Measurements from ENCODE around the gene LGALS14. TPM values are rescaled to one million over a fixed set of nuclear protein-coding genes. Genes with fewer than 3 reads are reported as not detected.
"Not testable (repeated sequence)": the region's sequence is repeated elsewhere in the genome, so short reads cannot be mapped to it uniquely, and the experiment has no call there.

Gene LGALS14
- total RNA-seq, 2 experiments from 2014 or later, result 1.8 TPM; not detected in 1

- Mint-ChIP-seq H3K9me3 (no peaks in the 10 kb centered on the region), H3K27ac (no peak overlapping the region), H3K36me3 (ENCODE audit: low read depth) (no peaks in the 10 kb centered on the region), H3K27me3 (no peaks in the 10 kb centered on the region), H3K4me3 (no peak overlapping the region), H3K4me1 (ENCODE audit: low read depth) (peaks cover 26% of the 10 kb centered on the region)
- POLR2A ChIA-PET, result no interaction called here
- ATAC-seq (no peak), DNase-seq (no peak)
- TF ChIP-seq CTCF (IDR thresholded peaks at IDR 0.05), result no peak
- CTCF ChIA-PET, result interaction anchor here (1.0 kb wide), 1 partner anchor 130 kb away, joined by 3 read pairs; no protein-coding TSS in a partner anchor
- intact Hi-C loops (cut with micrococcal nuclease), result no loop called here
Observed at GRCh38 chr19:39681416-39681815, 22.9 kb upstream of the LGALS14 start.

GRCh38 chr19:39684267-39684666, 20.0 kb upstream of the LGALS14 start:
- no peak overlapping the region for H3K4me3 Mint-ChIP-seq
- no peak overlapping the region for H3K27ac Mint-ChIP-seq
- ATAC-seq (no peak), DNase-seq (no peak)
- no peak for TF ChIP-seq CTCF (IDR thresholded peaks at IDR 0.05)
- peaks cover 3% of the 10 kb centered on the region for H3K27me3 Mint-ChIP-seq
- peaks cover 14% of the 10 kb centered on the region for H3K4me1 Mint-ChIP-seq (ENCODE audit: low read depth)
- H3K36me3 Mint-ChIP-seq (ENCODE audit: low read depth), result no peaks in the 10 kb centered on the region
- intact Hi-C loops (cut with micrococcal nuclease), result no loop called here
- ChIA-PET POLR2A (no interaction called here), CTCF (no interaction called here)
- peaks cover 4% of the 10 kb centered on the region for H3K9me3 Mint-ChIP-seq

- intact Hi-C loops (cut with micrococcal nuclease), result no loop called here
- Mint-ChIP-seq H3K27me3 (peaks cover 3% of the 10 kb centered on the region), H3K9me3 (peaks cover 4% of the 10 kb centered on the region), H3K4me3 (no peak overlapping the region), H3K36me3 (ENCODE audit: low read depth) (no peaks in the 10 kb centered on the region), H3K27ac (no peak overlapping the region), H3K4me1 (ENCODE audit: low read depth) (peaks cover 3% of the 10 kb centered on the region)
- ATAC-seq, result no peak
- DNase-seq, result no peak
- POLR2A ChIA-PET, result no interaction called here
- no peak for TF ChIP-seq CTCF (IDR thresholded peaks at IDR 0.05)
- CTCF ChIA-PET, result no interaction called here
Observed at GRCh38 chr19:39686739-39687138, 17.5 kb upstream of the LGALS14 start.

- DNase-seq; H3K36me3 Mint-ChIP-seq (ENCODE audit: low read depth); H3K9me3 Mint-ChIP-seq; H3K27me3 Mint-ChIP-seq; CTCF ChIA-PET; H3K4me3 Mint-ChIP-seq; H3K4me1 Mint-ChIP-seq (ENCODE audit: low read depth); ATAC-seq; POLR2A ChIA-PET; H3K27ac Mint-ChIP-seq; intact Hi-C loops (cut with micrococcal nuclease): not testable (repeated sequence)
Observed at GRCh38 chr19:39688637-39689036, 15.6 kb upstream of the LGALS14 start.

GRCh38 chr19:39692166-39692565, 12.1 kb upstream of the LGALS14 start:
- Mint-ChIP-seq H3K36me3 (ENCODE audit: low read depth) (no peaks in the 10 kb centered on the region), H3K9me3 (peaks cover 4% of the 10 kb centered on the region), H3K27me3 (peaks cover 20% of the 10 kb centered on the region), H3K4me3 (no peak overlapping the region), H3K27ac (no peak overlapping the region), H3K4me1 (ENCODE audit: low read depth) (no peaks in the 10 kb centered on the region)
- DNase-seq (no peak), ATAC-seq (no peak)
- TF ChIP-seq CTCF (IDR thresholded peaks at IDR 0.05), result no peak
- intact Hi-C loops (cut with micrococcal nuclease), result no loop called here
- ChIA-PET CTCF (no interaction called here), POLR2A (no interaction called here)

GRCh38 chr19:39692822-39693221, 11.5 kb upstream of the LGALS14 start:
- no peak for ATAC-seq

More at GRCh38 chr19:39692822-39693221, 11.5 kb upstream of the LGALS14 start:
- intact Hi-C loops (cut with micrococcal nuclease), result no loop called here
- H3K9me3 Mint-ChIP-seq, result peaks cover 4% of the 10 kb centered on the region
- no peak for DNase-seq
- ChIA-PET POLR2A (no interaction called here), CTCF (no interaction called here)
- H3K27ac Mint-ChIP-seq, result no peak overlapping the region
- no peak for TF ChIP-seq CTCF (IDR thresholded peaks at IDR 0.05)
- peaks cover 24% of the 10 kb centered on the region for H3K27me3 Mint-ChIP-seq
- no peaks in the 10 kb centered on the region for H3K4me1 Mint-ChIP-seq (ENCODE audit: low read depth)
- no peak overlapping the region for H3K4me3 Mint-ChIP-seq
- no peaks in the 10 kb centered on the region for H3K36me3 Mint-ChIP-seq (ENCODE audit: low read depth)

Measured in activated CD8-positive, alpha-beta T cell treated with anti-CD3 and anti-CD28 coated beads for 36 hours (primary cell).